ENCODE results near the gene COX6B2. TPM values are rescaled to one million over a fixed set of nuclear protein-coding genes. Genes with fewer than 3 reads are reported as not detected.

Gene COX6B2
- total and polyA plus RNA-seq, 4 donors = 0.69 to 4.8 (median 3.3) TPM

DNA sequence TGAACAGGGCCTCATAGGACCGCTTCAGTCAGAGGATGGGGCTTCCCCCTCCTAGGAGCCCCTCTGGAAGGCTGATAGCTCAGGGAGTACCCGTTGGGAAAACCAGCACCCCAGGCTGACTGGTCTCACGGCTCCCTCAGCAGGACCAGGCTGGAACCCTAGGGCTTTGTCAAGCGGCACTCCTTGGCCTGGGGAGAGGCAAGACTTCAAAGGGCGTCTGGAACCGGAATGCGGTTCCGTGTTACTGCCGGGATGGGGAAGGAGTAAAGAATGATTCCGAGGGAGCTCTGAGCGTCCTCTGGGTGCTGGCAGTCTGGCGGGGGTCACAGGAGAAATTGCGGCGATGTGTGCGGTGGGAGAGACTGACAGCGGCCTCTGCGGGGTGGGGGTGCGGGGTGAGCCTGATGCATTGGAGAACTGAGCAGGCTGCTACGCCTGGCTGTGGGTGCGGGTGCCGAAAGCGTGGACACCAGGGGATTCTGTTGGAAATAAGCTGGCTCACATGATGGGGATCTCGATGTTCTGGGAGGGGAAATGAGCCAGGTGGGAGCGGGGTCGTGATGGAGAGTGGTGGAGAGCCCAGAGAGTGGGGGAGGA is 1.9 kb downstream of the COX6B2 start:
- H3K27me3 ChIP-seq (ENCODE audit: control insufficient read depth, insufficient read depth, low read length) = peaks cover 43% of the 10 kb centered on the region

DNA sequence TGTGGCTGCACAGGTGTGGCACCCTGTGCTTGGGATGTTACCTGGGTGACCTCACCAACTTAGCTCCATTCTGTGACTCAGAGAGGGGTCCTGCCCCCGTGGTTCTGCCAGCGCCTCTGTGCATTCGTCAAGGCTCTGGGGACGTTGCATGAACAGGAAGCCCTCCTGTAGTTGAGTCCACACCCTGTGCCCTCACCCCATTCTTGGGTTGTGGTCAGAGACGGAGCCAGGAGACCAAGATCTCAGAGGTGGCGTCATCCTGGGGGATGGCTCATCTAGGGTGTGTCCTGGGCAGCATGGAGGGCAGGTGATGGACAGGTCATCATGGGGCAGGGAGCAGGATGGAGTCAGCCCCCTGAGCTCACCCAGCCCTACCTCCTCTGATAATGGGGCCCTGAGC is 2.5 kb downstream of the COX6B2 start:
- no peak for DNase-seq (ENCODE audit: low read depth in 4 of 6, low spot score in 6 of 6)
- Histone ChIP-seq H3K27ac (ENCODE audit: low read depth, low read length) (no peak overlapping the region), H3K36me3 (ENCODE audit: control insufficient read depth, insufficient read depth, low read length) (peaks cover 27% of the 10 kb centered on the region), H3K4me1 (ENCODE audit: control insufficient read depth, insufficient read depth, low read length) (peaks cover 38% of the 10 kb centered on the region), H3K4me3 (ENCODE audit: low read depth, low read length) (no peak overlapping the region), H3K27me3 (ENCODE audit: control insufficient read depth, insufficient read depth, low read length) (peaks cover 43% of the 10 kb centered on the region), H3K9me3 (ENCODE audit: control insufficient read depth, insufficient read depth, low read length) (no peaks in the 10 kb centered on the region)
- WGBS (ENCODE audit: insufficient coverage) = 83% methylated on average over 6 of the region's 6 CpGs

More for the DNA sequence above, 1.9 kb downstream of the COX6B2 start:
- H3K36me3 ChIP-seq (ENCODE audit: control insufficient read depth, insufficient read depth, low read length) = peaks cover 21% of the 10 kb centered on the region
- no peak for DNase-seq (ENCODE audit: low read depth in 4 of 6, low spot score in 6 of 6)
- H3K4me3 ChIP-seq (ENCODE audit: low read depth, low read length) = no peak overlapping the region
- no peak overlapping the region for H3K27ac ChIP-seq (ENCODE audit: low read depth, low read length)
- H3K9me3 ChIP-seq (ENCODE audit: control insufficient read depth, insufficient read depth, low read length) = no peaks in the 10 kb centered on the region
- 70% methylated on average over 25 of the region's 25 CpGs for WGBS (ENCODE audit: insufficient coverage)
- H3K4me1 ChIP-seq (ENCODE audit: control insufficient read depth, insufficient read depth, low read length) = peaks cover 37% of the 10 kb centered on the region

DNA sequence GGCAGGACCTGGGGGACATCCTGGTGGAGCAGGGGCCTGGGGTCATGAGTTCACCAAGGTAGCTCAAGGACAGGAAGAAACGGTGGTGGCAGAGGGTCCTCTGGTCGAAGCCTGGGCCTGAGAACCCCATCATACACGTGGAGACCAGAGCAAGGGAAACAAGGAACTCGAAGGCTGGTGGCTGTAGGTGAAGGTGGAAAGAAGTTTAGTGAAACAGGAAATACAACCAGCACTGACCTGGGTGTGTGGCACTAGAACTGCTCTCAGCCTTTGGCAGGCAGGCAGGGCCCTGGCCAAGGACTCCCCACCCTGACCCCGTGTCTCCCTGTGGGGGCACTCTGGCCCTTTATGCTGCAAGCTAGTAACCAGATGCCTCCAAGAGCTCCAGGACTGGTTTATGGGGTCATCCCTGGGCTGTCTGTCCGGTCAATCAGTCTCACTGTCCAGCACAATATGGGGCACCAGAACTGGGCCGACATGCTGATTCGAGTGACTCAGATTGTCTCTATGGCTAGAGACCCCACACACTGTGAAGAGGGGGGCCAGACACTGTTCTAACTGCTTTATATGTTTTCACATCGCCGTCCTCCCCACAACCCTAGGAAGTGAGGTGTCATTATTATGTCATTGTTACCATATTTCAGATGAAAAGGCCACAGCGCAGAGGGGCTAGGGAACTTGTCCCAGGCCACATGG is 3.8 kb downstream of the COX6B2 start:
- no peak overlapping the region for H3K4me3 ChIP-seq (ENCODE audit: low read depth, low read length)
- no peaks in the 10 kb centered on the region for H3K9me3 ChIP-seq (ENCODE audit: control insufficient read depth, insufficient read depth, low read length)
- H3K4me1 ChIP-seq (ENCODE audit: control insufficient read depth, insufficient read depth, low read length) = peaks cover 41% of the 10 kb centered on the region
- no peak for DNase-seq (ENCODE audit: low read depth in 4 of 6, low spot score in 6 of 6)
- peaks cover 40% of the 10 kb centered on the region for H3K36me3 ChIP-seq (ENCODE audit: control insufficient read depth, insufficient read depth, low read length)
- H3K27ac ChIP-seq (ENCODE audit: low read depth, low read length) = no peak overlapping the region
- 78% methylated on average over 8 of the region's 11 CpGs for WGBS (ENCODE audit: insufficient coverage)
- H3K27me3 ChIP-seq (ENCODE audit: control insufficient read depth, insufficient read depth, low read length) = peaks cover 40% of the 10 kb centered on the region

DNA sequence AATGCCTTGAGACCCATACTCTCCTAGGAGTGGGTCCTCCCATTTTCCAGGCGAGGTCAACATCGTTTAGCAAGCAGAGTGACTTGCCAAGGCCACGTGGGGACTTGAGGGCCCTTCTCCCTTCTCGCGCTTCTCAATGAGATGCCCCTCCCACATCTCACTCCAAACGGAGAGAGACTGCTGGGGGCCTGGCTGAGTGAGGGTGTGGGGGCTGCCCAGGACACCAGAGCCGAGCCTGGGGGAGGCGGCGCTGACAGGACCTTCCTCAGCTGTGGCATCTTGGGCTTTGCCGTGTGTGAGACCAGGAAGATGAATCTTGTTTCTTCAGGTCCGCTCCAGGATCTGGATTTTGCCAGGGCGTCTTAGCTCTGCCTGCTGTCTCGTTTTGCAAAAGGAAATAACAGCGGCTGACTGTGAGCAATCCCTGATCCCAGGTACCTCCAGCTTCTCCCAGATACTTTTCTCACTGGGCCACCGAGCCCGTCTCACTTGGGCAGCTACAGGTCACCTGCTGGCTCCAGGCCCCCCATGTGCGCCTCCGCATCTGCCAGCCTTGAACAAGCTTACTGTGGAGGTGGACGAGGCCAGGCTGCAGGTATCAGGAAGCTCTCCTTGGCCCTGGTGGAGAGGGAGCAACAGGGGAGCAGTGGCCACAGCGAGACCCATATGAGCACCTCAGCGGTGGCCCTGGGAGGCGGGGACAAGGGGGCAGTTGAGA is 6.0 kb downstream of the COX6B2 start:
- Histone ChIP-seq H3K9me3 (ENCODE audit: control insufficient read depth, insufficient read depth, low read length) (no peaks in the 10 kb centered on the region), H3K27me3 (ENCODE audit: control insufficient read depth, insufficient read depth, low read length) (peaks cover 24% of the 10 kb centered on the region), H3K4me1 (ENCODE audit: control insufficient read depth, insufficient read depth, low read length) (peaks cover 48% of the 10 kb centered on the region), H3K36me3 (ENCODE audit: control insufficient read depth, insufficient read depth, low read length) (peaks cover 63% of the 10 kb centered on the region), H3K27ac (ENCODE audit: low read depth, low read length) (no peak overlapping the region), H3K4me3 (ENCODE audit: low read depth, low read length) (no peak overlapping the region)
- DNase-seq (ENCODE audit: low read depth in 4 of 6, low spot score in 6 of 6) = peak in 1 of 6 donors; percentile 40
- 52% methylated on average over 17 of the region's 22 CpGs for WGBS (ENCODE audit: insufficient coverage)

DNA sequence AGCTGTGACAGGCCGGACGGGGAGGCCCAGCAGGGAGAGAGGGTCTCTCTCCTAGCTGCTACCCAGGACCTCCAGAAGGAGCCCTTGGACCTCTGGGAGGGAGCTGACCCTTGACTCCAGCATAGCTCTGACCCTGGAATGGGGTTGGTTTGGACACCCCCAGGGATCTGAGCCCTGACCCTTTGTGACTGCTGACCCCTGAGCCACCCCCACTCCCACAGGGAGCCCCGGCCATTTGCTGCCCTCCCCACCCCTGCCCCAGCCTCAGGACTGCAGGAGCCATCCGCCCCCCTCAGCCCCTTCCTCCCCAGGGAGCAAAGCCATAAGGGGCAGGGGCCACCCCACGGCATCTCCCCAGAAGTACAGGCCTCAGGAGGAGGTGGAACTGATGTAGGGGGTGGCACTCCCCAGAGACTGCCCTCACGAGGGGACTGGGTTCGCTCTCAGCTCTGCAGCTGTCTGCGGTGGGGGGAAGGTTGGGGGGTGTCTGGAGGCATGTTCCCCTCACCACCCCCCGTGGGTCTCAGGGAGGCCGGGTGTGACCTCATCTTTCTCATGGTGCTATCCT is 7.0 kb downstream of the COX6B2 start:
- peaks cover 72% of the 10 kb centered on the region for H3K36me3 ChIP-seq (ENCODE audit: control insufficient read depth, insufficient read depth, low read length)
- no peak for DNase-seq (ENCODE audit: low read depth in 4 of 6, low spot score in 6 of 6)
- peaks cover 45% of the 10 kb centered on the region for H3K4me1 ChIP-seq (ENCODE audit: control insufficient read depth, insufficient read depth, low read length)
- no peaks in the 10 kb centered on the region for H3K9me3 ChIP-seq (ENCODE audit: control insufficient read depth, insufficient read depth, low read length)
- 92% methylated on average over 2 of the region's 10 CpGs for WGBS (ENCODE audit: insufficient coverage)
- peaks cover 15% of the 10 kb centered on the region for H3K27me3 ChIP-seq (ENCODE audit: control insufficient read depth, insufficient read depth, low read length)
- no peak overlapping the region for H3K4me3 ChIP-seq (ENCODE audit: low read depth, low read length)
- H3K27ac ChIP-seq (ENCODE audit: low read depth, low read length) = no peak overlapping the region

DNA sequence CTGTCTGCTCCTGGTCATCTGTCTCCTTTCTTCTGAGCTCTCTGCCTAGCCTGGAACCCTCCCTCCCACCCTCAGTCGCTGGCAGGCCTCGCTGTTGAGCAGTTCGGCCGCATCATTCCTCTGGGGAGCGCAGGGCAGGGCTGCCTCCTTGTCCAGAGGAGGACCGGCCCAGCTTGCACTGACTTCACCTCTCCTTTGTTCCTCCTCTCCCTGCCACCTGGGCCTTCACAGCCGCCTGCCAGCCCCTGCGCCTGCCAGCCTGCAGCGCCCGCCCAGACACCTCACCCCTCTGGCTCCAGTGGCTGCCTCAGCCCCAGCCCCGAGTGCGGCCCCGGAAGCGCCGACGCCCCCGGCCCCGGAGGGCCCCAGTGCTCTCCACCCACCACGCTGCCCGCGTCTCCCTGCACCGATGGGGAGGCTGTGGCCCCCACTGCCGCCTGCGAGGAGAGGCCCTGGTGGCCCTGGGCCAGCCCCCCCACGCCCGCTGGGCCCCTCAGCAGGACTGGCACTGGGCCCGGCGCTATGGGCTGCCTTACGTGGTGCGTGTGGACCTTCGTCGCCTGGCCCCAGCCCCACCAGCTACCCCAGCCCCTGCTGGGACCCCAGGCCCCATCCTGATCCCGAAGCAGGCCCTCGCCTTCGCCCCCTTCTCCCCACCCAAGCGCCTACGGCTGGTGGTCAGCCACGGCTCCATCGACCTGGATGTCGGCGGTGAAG is 7.6 kb downstream of the COX6B2 start:
- Histone ChIP-seq H3K27ac (ENCODE audit: low read depth, low read length) (no peak overlapping the region), H3K27me3 (ENCODE audit: control insufficient read depth, insufficient read depth, low read length) (peaks cover 8% of the 10 kb centered on the region), H3K4me3 (ENCODE audit: low read depth, low read length) (no peak overlapping the region), H3K4me1 (ENCODE audit: control insufficient read depth, insufficient read depth, low read length) (peaks cover 46% of the 10 kb centered on the region), H3K9me3 (ENCODE audit: control insufficient read depth, insufficient read depth, low read length) (no peaks in the 10 kb centered on the region), H3K36me3 (ENCODE audit: control insufficient read depth, insufficient read depth, low read length) (peaks cover 79% of the 10 kb centered on the region)
- WGBS (ENCODE audit: insufficient coverage) = 82% methylated on average over 34 of the region's 41 CpGs
- DNase-seq (ENCODE audit: low read depth in 4 of 6, low spot score in 6 of 6) = no peak

DNA sequence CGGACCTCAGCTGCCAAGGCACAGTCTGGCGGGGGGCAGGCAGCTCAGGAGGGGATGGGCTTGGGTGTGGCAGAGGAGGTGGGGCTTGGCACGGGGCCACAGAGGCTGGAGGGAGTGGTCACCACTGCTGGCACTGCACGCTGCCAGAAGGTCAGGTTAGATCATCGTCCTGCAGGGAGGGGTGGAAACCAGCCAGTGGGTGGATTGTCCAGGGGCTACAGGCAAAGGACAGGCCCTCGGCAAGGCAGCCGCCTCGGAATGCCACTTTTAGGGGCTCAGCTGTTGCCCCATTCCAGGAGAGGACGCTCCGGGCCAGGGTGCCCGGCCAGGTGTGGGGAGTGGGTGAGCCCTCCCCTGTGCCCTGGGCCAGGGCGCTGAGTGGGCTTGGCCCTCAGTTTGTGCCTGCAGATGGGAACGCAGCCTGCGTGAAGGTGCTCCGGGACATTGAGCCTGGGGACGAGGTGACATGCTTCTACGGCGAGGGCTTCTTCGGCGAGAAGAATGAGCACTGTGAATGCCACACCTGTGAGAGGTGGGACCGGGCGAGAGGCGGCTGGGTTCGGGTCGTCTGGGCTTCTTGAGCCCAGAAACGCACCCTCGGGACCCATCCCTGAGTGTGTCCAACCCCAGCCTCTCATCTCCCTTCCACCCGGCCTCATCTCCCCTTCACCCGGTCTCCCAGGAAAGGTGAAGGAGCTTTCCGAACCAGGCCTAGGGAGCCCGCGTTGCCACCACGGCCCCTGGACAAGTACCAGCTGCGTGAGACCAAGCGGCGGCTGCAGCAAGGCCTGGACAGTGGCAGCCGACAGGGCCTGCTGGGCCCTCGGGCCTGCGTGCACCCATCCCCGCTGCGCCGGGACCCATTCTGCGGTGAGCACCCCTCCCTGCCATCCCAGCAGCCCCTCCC is 8.4 kb downstream of the COX6B2 start:
- H3K27me3 ChIP-seq (ENCODE audit: control insufficient read depth, insufficient read depth, low read length) = peaks cover under 1% of the 10 kb centered on the region
- 83% methylated on average over 35 of the region's 43 CpGs for WGBS (ENCODE audit: insufficient coverage)
- H3K4me1 ChIP-seq (ENCODE audit: control insufficient read depth, insufficient read depth, low read length) = peaks cover 52% of the 10 kb centered on the region
- H3K4me3 ChIP-seq (ENCODE audit: low read depth, low read length) = no peak overlapping the region
- DNase-seq (ENCODE audit: low read depth in 4 of 6, low spot score in 6 of 6) = peak in 1 of 6 donors; percentile 45
- no peak overlapping the region for H3K27ac ChIP-seq (ENCODE audit: low read depth, low read length)
- no peaks in the 10 kb centered on the region for H3K9me3 ChIP-seq (ENCODE audit: control insufficient read depth, insufficient read depth, low read length)
- H3K36me3 ChIP-seq (ENCODE audit: control insufficient read depth, insufficient read depth, low read length) = peaks cover 82% of the 10 kb centered on the region

DNA sequence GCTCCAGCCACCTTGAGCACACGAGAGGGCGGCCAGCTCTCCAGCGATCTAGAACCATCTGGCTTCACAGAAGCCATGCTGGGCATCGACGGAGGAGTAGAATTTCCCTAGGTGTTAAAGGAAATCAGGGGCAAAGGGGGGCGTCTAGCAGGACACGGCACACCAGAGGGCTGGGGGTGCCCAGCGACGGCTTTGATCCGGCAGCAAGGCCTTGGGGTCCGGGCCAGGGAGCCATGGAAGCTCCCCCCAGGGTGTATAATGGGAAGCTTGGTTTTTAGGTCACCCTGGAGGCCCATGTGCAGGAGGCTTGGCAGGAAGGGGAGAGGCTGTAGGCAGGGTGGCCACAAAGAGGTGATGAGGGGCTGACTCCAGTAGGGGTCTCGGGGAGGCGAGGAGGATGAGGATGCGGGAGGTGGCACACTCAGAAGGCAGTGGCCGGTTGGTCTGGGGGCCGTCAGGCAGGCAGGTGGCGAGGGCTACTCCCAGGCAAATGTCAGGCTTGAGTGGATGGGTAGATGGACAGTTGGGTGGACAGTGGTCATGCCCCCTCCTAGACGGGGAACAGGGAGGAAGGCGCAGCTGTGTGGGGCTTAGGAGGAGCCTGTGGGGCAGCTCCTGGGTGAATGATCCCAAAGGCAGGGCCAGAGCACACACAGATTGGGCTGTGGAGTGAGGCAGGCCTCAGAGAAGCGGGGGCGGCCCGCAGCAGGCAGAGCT is 9.3 kb downstream of the COX6B2 start:
- Histone ChIP-seq H3K4me3 (ENCODE audit: low read depth, low read length) (no peak overlapping the region), H3K27ac (ENCODE audit: low read depth, low read length) (no peak overlapping the region), H3K36me3 (ENCODE audit: control insufficient read depth, insufficient read depth, low read length) (peaks cover 79% of the 10 kb centered on the region), H3K27me3 (ENCODE audit: control insufficient read depth, insufficient read depth, low read length) (no peaks in the 10 kb centered on the region), H3K9me3 (ENCODE audit: control insufficient read depth, insufficient read depth, low read length) (no peaks in the 10 kb centered on the region), H3K4me1 (ENCODE audit: control insufficient read depth, insufficient read depth, low read length) (peaks cover 59% of the 10 kb centered on the region)
- no peak for DNase-seq (ENCODE audit: low read depth in 4 of 6, low spot score in 6 of 6)
- WGBS (ENCODE audit: insufficient coverage) = 82% methylated on average over 22 of the region's 22 CpGs
